ENCODE data around the gene CACNG5.

Gene CACNG5

GRCh38 chr17:66904760-66905624 lies 70.1 kb downstream of the CACNG5 start:
- peak; percentile 4 for DNase-seq (ENCODE audit: low spot score)

- peak; percentile 70 for DNase-seq (ENCODE audit: low spot score)
These were observed 71.7 kb downstream of the CACNG5 start for GRCh38 chr17:66906321-66907278.

- no peak for DNase-seq (ENCODE audit: low spot score)
These were observed 75.0 kb downstream of the CACNG5 start for GRCh38 chr17:66909804-66910373.

GRCh38 chr17:66910651-66911285 lies 75.9 kb downstream of the CACNG5 start:
- no peak for DNase-seq (ENCODE audit: low spot score)

DNA sequence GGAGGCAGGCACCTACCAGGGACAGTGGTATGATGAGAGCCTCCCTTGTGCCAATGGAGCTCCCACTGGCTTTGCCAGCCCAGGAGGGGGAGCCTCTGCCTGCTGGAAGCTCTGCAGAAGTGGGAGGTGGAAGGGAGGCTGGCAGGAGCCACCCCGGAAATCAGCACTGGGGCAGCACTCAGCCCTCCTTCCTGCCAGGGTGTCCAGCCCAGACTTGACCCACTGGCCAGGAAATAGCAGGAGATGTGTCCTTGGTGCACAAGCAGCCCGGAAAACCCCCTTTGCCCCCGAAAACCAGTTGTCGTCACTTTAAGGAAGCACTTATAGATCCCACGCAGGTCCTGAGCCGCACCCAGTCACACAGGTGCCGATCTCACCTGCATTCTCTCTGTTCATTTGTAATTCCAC lies 80.3 kb downstream of the CACNG5 start:
- DNase-seq (ENCODE audit: low spot score), result no peak

GRCh38 chr17:66915792-66916191 lies 80.9 kb downstream of the CACNG5 start:
- DNase-seq (ENCODE audit: low spot score), result no peak

GRCh38 chr17:66916946-66917345 lies 82.0 kb downstream of the CACNG5 start:
- DNase-seq (ENCODE audit: low spot score), result no peak

GRCh38 chr17:66918896-66919295 lies 84.0 kb downstream of the CACNG5 start:
- no peak for DNase-seq (ENCODE audit: low spot score)

GRCh38 chr17:66920435-66920834 lies 85.5 kb downstream of the CACNG5 start:
- no peak for DNase-seq (ENCODE audit: low spot score)

DNA sequence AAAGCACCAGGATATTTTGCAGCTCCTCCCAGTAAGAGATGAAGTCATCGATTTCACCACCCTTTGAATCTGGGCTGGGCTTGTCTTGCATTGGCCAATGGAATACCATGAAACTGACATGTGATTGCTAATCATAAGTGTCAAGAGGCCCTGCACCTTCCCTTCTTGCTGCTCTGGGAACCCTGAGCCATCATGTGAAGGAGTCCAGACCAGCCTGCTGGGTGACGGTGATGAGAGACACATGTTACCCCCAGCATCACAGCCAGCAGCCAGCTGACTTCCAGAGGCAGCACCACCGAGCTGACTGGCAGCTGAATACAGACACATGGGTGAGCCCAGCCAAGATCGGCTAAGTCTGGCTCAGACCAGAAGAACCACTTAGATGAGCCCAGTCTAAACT lies 86.0 kb downstream of the CACNG5 start:
- no peak for DNase-seq (ENCODE audit: low spot score)

- DNase-seq (ENCODE audit: low spot score), result no peak
These were observed 89.0 kb downstream of the CACNG5 start for GRCh38 chr17:66923886-66924285.

- DNase-seq (ENCODE audit: low spot score), result no peak
These were observed 91.0 kb downstream of the CACNG5 start for GRCh38 chr17:66925811-66926500.

GRCh38 chr17:66928949-66929348 lies 94.0 kb downstream of the CACNG5 start:
- no peak for DNase-seq (ENCODE audit: low spot score)

GRCh38 chr17:66929591-66929990 lies 94.7 kb downstream of the CACNG5 start:
- no peak for DNase-seq (ENCODE audit: low spot score)

DNA sequence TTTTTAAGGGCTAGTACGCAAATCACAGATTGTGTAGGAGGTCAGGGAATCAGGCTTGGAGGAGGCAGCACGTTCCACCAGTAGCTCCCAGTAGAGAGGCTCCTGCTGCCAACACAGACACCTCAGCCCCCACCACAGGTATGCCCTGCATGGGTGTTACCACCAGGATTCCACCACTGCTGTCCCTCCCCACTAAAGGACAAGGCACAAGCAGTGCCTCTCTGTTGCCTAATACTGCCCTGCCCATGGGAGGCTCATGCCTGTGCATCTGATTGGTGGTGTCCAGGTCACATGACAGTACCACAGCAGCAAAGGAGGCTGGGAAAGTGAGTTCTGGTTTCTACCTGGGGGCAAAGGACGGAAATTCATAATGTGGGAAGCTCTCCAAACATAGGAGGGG lies 96.0 kb downstream of the CACNG5 start:
- DNase-seq (ENCODE audit: low spot score), result no peak

- DNase-seq (ENCODE audit: low spot score), result no peak
These were observed 97.4 kb downstream of the CACNG5 start for GRCh38 chr17:66932311-66932710.

DNA sequence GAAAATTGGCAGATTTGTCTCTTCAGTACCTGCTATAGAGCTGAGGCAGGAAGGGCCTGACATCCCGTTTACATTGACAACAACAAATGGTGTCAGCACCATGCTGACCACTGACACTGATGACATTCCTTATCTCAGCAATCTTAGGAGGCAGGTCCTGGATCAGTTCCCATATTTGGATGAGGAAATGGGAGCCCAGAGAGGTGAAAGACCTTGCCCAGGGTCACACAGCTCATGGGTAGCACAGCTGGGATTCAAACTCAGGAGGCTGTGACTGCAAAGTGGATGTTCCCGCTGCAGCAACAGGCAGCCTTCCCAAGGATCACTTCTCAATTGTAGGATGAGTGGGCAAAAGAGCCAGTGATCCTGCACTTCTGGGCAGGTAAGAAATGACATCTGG lies 99.1 kb downstream of the CACNG5 start:
- DNase-seq (ENCODE audit: low spot score), result no peak

Data from kidney capillary endothelial cell (primary cell).